OCI-LY1 (cell line): Measurements from ENCODE around the gene TMED4.

Experiments used
- H2AFZ ChIP-seq: fragments of 200-600 bp; sonication (generic), shearing (Covaris generic); 2 replicates; pipeline ENCODE4 v1.6.0; 2014; ENCODE audit warnings: antibody characterized with exemption, mild to moderate bottlenecking, low read length
- H3F3A ChIP-seq: fragments of 200-600 bp; sonication (generic), shearing (Covaris generic); 2 replicates; pipeline ENCODE4 v1.6.0; 2014; ENCODE audit warnings: mild to moderate bottlenecking, antibody characterized with exemption, low read length, moderate library complexity; ENCODE audit not compliant: insufficient read depth
- H3K27ac ChIP-seq: fragments of 200-600 bp; sonication (generic); 2 replicates; pipeline ENCODE4 v1.5.1; 2014; ENCODE audit warnings: low read length, mixed run types, mild to moderate bottlenecking, low read depth; ENCODE audit not compliant: poor library complexity, severe bottlenecking
- H3K27me3 ChIP-seq: fragments of 200-600 bp; sonication (generic); 2 replicates; pipeline ENCODE4 v1.6.0; 2014; ENCODE audit warnings: antibody characterized with exemption, mild to moderate bottlenecking, low read length, moderate library complexity; ENCODE audit not compliant: insufficient read depth
- H3K36me3 ChIP-seq: fragments of 200-600 bp; sonication (generic); 2 replicates; pipeline ENCODE4 v1.6.1; 2014; ENCODE audit warnings: mild to moderate bottlenecking, antibody characterized with exemption, low read length, moderate library complexity, mixed read lengths; ENCODE audit not compliant: insufficient read depth
- H3K4me1 ChIP-seq: fragments of 200-600 bp; sonication (generic); 2 replicates; pipeline ENCODE4 v1.5.1; 2014; ENCODE audit warnings: mild to moderate bottlenecking, low read length, moderate library complexity; ENCODE audit not compliant: insufficient read depth, severe bottlenecking
- H3K4me2 ChIP-seq: fragments of 200-600 bp; sonication (generic), shearing (Covaris generic); 2 replicates; pipeline ENCODE4 v1.6.1; 2014; ENCODE audit warnings: low read length
- H3K4me3 ChIP-seq: fragments of 200-600 bp; sonication (generic); 2 replicates; pipeline ENCODE4 v1.5.1; 2014; ENCODE audit warnings: low read length, low read depth, mild to moderate bottlenecking, mixed read lengths; ENCODE audit not compliant: poor library complexity, severe bottlenecking
- H3K79me2 ChIP-seq: fragments of 200-600 bp; shearing (Covaris generic); 2 replicates; pipeline ENCODE4 v1.6.1; 2016; ENCODE audit warnings: mixed run types, low read length, mixed read lengths; ENCODE audit not compliant: insufficient read depth
- H3K9ac ChIP-seq: fragments of 200-600 bp; sonication (generic), shearing (Covaris generic); 2 replicates; pipeline ENCODE4 v1.6.1; 2014; ENCODE audit warnings: mild to moderate bottlenecking, low read length, mixed read lengths
- H3K9me2 ChIP-seq: fragments of 200-600 bp; sonication (generic), shearing (Covaris generic); 2 replicates; pipeline ENCODE4 v1.6.1; 2014; ENCODE audit warnings: low read depth, mild to moderate bottlenecking, low read length, mixed read lengths
- H3K9me3 ChIP-seq: fragments of 200-600 bp; shearing (Covaris generic); 2 replicates; pipeline ENCODE4 v1.6.1; 2014; ENCODE audit warnings: low read length, mixed read lengths
- H4K20me1 ChIP-seq: fragments of 200-600 bp; sonication (generic), shearing (Covaris generic); 2 replicates; pipeline ENCODE4 v1.6.0; 2016; ENCODE audit warnings: mild to moderate bottlenecking, low read length; ENCODE audit not compliant: insufficient read depth
- EZH2 ChIP-seq: fragments of 200-600 bp; sonication (generic), shearing (Covaris generic); IDR thresholded peaks from 2 replicates; pipeline ENCODE4 v1.8.0; 2017; ENCODE audit warnings: borderline replicate concordance, mixed run types, mild to moderate bottlenecking, antibody characterized with exemption, low read length, moderate library complexity, mixed read lengths
- TF ChIP-seq, protein P1 (sequence below): fragments of 200-600 bp; sonication (generic), shearing (Covaris generic); IDR thresholded peaks from 2 replicates; pipeline ENCODE4 v1.5.1; 2017; ENCODE audit warnings: mild to moderate bottlenecking, antibody characterized with exemption, low read length, moderate library complexity, mixed read lengths

Gene TMED4

DNA sequence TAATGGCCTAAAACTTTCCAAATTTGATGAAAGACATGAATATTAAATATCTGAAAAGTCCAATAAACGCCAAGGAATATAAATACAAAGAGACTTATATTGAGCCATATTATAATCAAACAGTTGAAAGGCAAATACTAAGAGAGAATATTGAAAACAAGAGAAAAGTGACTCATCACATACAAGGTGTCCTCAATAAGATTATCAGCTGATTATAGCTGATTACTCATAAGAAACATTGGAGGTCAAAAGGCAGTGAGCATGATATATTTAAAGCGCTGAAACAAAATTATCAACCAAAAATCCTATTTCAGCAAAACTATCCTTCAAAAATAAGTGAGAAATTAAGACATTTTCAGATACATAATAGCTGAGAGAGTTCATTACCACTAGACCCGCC lies 33.1 kb downstream of the TMED4 start:
- Histone ChIP-seq H4K20me1 (no peaks in the 10 kb centered on the region), H3K36me3 (no peaks in the 10 kb centered on the region), H3K4me2 (no peak overlapping the region), H3F3A (no peaks in the 10 kb centered on the region), H3K27ac (no peak overlapping the region), H3K4me1 (no peaks in the 10 kb centered on the region), H3K4me3 (no peak overlapping the region), H3K9me2 (no peaks in the 10 kb centered on the region), H3K79me2 (no peaks in the 10 kb centered on the region), H2AFZ (no peak overlapping the region), H3K9me3 (no peaks in the 10 kb centered on the region), H3K27me3 (no peaks in the 10 kb centered on the region; the same call in 1 of the 2 replicates), H3K9ac (no peak overlapping the region)
- no peak for TF ChIP-seq EZH2
- TF ChIP-seq, protein P1, sequence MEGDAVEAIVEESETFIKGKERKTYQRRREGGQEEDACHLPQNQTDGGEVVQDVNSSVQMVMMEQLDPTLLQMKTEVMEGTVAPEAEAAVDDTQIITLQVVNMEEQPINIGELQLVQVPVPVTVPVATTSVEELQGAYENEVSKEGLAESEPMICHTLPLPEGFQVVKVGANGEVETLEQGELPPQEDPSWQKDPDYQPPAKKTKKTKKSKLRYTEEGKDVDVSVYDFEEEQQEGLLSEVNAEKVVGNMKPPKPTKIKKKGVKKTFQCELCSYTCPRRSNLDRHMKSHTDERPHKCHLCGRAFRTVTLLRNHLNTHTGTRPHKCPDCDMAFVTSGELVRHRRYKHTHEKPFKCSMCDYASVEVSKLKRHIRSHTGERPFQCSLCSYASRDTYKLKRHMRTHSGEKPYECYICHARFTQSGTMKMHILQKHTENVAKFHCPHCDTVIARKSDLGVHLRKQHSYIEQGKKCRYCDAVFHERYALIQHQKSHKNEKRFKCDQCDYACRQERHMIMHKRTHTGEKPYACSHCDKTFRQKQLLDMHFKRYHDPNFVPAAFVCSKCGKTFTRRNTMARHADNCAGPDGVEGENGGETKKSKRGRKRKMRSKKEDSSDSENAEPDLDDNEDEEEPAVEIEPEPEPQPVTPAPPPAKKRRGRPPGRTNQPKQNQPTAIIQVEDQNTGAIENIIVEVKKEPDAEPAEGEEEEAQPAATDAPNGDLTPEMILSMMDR: no peak

DNA sequence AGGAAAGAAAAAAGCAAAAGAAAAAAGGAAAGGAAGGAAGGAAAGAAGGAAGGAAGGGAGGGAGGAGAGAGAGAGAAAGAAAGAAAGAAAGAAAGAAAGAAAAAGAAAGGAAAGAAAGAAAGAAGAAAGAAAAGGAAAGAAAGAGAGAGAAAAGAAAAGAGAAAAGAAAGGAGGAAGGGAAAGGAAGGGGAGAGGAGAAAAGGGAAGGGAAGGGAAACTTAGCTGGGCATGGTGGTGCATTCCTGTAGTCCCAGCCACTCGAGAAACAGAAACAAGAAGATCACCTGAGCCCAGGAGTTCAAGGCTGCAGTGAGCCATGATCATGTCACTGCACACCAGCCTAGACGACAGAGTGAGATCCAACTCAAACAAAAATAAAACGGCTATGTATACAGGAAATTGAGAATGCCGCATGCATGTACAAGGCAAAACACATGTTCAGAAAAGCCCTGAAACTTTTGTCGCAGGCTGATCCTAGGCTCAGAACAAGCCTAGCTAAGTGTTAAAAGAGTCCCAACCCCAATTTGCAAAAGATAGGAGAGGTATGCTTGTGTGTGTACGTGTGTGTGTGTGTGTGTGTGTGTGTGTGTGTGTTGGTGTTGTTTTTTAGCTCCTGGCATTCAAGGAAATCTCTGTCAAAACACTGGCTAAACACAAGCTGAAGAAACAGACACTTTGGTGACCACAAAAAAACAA lies 34.3 kb downstream of the TMED4 start:
- H3K9ac ChIP-seq: no peak overlapping the region
- H3K27ac ChIP-seq: no peak overlapping the region
- no peak overlapping the region for H3K4me3 ChIP-seq
- H3K9me2 ChIP-seq: no peaks in the 10 kb centered on the region
- H2AFZ ChIP-seq: no peak overlapping the region
- H3F3A ChIP-seq: no peaks in the 10 kb centered on the region
- no peaks in the 10 kb centered on the region for H3K79me2 ChIP-seq
- no peaks in the 10 kb centered on the region for H3K36me3 ChIP-seq
- H3K4me1 ChIP-seq: no peaks in the 10 kb centered on the region
- H3K9me3 ChIP-seq: no peaks in the 10 kb centered on the region
- H3K4me2 ChIP-seq: no peak overlapping the region
- H3K27me3 ChIP-seq: no peaks in the 10 kb centered on the region; the same call in 1 of the 2 replicates
- no peaks in the 10 kb centered on the region for H4K20me1 ChIP-seq
- TF ChIP-seq, protein P1: no peak
- TF ChIP-seq EZH2: no peak

DNA sequence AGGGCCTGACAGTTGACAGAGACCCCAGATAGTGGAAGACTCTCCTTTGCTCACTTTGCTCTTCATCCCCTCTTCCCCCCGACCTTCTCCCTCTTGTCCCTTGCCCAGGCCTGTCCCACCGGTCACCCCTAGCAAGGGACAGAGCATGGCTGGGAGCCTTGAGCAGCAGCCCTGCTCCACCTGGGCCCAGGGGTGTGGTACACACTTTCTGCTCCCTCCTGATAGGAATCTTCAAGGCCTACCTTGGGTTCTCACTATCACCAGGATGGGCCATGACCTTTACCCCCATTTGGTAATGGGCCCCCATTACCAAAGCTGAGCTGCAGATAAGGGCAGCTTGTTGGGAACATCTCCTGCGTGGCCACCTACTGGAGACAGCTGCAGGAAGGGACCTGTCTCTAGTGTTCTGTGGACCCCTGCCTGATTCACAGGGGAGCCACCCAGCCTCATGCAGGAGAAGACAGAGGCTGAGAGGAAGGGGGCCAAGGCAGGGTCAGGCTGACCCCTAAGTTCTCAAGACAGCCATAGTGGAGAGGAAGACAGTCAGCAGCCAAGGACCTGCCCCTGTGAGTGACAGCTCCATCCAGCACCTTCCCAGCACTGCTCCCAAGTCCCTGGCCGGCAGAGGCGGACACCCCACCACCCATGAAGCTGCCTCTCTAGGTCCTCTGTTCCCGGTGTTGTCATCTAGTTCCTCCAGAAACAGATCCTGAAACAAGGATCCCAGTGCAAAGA lies 40.0 kb downstream of the TMED4 start:
- Histone ChIP-seq H3K4me1 (no peaks in the 10 kb centered on the region), H3K79me2 (no peaks in the 10 kb centered on the region), H3K36me3 (no peaks in the 10 kb centered on the region), H2AFZ (no peak overlapping the region), H3K4me2 (no peak overlapping the region), H3F3A (no peaks in the 10 kb centered on the region), H3K9me2 (no peaks in the 10 kb centered on the region), H3K27ac (no peak overlapping the region), H4K20me1 (no peaks in the 10 kb centered on the region), H3K4me3 (no peak overlapping the region), H3K27me3 (peaks cover 14% of the 10 kb centered on the region; the same call in 1 of the 2 replicates), H3K9ac (no peak overlapping the region), H3K9me3 (no peaks in the 10 kb centered on the region)
- TF ChIP-seq, protein P1: no peak
- no peak for TF ChIP-seq EZH2
